ENCODE results near the gene MARCHF6.

Gene MARCHF6, protein sequence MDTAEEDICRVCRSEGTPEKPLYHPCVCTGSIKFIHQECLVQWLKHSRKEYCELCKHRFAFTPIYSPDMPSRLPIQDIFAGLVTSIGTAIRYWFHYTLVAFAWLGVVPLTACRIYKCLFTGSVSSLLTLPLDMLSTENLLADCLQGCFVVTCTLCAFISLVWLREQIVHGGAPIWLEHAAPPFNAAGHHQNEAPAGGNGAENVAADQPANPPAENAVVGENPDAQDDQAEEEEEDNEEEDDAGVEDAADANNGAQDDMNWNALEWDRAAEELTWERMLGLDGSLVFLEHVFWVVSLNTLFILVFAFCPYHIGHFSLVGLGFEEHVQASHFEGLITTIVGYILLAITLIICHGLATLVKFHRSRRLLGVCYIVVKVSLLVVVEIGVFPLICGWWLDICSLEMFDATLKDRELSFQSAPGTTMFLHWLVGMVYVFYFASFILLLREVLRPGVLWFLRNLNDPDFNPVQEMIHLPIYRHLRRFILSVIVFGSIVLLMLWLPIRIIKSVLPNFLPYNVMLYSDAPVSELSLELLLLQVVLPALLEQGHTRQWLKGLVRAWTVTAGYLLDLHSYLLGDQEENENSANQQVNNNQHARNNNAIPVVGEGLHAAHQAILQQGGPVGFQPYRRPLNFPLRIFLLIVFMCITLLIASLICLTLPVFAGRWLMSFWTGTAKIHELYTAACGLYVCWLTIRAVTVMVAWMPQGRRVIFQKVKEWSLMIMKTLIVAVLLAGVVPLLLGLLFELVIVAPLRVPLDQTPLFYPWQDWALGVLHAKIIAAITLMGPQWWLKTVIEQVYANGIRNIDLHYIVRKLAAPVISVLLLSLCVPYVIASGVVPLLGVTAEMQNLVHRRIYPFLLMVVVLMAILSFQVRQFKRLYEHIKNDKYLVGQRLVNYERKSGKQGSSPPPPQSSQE

DNA sequence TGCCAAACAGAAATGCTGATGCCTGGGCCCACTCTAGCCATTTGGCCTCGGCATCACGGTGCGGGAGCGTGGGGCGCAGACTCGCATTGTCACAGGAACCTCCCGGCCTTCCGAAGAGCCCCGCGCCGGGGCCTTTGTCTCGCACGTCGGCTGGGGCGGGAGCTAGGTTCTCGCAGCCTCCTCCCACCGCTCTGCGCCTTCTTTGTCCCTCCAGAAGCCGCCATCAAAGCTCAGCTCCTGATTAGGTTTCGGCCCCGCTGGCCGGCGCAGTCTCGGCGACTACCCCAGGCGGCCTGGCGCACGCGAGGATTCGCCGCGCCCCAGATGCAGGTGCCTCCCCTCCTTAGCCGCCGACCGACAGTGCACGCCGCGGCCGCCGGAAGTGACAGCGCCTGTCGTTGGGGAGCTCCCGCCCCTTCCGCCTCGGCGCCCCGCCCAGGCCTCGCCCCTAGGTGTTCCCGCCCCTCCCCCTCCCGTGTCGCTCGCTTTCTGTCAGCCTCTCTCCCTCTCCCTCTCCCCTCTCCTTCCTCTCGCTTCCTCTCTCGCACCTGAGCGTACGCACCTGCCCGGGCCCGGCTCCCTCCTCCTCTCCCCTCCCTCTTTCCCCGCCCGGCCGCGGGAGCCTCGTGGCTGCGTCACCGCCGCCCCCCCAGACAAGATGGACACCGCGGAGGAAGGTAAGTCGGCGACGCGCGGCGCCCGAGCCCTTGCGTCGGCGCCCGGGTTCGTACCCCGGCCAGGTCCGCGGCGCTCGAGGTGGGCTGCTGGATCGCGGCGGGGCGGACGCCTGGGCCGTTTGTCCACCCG lies at the start of gene MARCHF6:
MARCHF6 (plus strand) TSS at position 455 of the 807 bp plus-strand sequence; CDS start at position 659, 204 bp downstream.
- peak; percentile 99 for DNase-seq

DNA sequence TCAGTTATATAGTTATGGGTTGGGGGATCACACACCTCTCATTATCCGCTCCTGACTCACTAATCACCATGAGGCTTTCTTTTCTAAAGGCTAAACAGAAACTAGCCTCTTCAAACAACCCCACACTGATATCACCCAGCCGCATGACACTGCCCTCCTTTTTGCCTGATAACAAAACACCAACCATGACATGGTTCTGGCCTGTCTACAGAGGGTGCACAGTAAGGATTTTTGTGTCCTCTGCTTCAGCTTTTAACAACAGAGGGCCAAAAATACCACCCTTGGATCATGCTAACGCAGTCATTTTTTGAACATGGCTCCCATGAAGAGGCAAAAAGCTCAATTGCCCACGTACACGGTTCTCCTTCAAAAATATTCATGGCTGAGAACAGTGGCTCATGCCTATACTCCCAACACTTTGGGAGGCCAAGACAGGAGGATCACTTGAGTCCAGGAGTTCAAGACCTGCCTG lies 49.8 kb upstream of the MARCHF6 start:
- DNase-seq: no peak

DNA sequence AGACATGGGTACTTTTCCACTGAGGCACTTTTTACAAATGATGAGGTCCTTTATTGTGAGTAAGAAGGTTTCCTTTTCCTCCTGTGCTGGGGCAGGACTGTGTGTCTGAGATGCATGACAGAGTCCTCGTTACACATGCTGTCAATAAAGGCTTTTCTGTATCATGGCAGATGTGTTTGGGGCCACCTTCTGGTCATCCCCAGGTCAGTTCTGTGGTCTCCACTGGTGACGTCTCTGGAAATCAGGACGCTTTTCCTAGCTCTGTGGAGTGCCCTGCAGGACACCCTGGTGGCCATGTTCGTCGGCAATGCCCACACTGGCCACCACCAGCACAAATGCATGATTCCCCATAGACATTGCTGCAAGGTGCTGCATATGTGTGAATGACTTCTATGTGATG lies 48.6 kb upstream of the MARCHF6 start:
- no peak for DNase-seq

DNA sequence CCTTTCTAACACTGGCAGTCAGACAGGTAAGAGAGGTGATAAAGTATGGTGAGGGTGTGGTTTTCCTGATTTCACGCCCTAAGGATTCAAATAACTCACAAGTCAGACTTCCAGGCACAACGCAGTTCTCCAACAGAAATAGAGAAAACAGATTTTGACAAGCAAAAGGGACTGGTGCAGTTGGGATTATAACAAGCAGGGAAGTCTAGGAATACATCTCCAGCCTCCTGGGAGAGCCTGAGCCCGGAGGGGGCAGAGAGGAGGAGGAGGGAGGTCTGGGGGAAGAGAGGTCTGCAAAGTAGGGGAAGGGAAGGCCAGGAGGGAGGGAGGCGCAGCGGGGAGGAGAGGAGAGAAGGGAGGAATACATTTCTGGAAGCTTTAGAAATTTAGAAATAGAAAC lies 47.4 kb upstream of the MARCHF6 start:
- no peak for DNase-seq

DNA sequence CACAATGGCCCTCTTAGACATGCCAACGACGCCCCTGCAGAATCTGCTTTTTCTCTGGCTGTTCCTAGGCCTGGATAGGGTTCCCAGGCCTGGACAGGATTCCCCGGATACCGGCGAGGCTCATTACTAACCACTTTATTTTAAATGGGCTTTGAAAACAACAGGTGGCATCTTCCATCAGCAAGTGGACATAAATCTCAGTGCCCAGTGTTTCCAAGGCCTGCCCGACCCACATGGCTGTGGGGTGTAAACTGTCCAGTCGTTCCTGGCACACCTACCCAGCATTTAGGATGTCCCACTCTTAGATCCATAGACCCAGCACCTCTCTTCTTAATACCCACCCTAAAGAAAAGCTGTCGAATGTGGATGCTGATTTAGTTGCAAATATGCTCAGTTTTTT lies 46.7 kb upstream of the MARCHF6 start:
- peak; percentile 8 for DNase-seq

DNA sequence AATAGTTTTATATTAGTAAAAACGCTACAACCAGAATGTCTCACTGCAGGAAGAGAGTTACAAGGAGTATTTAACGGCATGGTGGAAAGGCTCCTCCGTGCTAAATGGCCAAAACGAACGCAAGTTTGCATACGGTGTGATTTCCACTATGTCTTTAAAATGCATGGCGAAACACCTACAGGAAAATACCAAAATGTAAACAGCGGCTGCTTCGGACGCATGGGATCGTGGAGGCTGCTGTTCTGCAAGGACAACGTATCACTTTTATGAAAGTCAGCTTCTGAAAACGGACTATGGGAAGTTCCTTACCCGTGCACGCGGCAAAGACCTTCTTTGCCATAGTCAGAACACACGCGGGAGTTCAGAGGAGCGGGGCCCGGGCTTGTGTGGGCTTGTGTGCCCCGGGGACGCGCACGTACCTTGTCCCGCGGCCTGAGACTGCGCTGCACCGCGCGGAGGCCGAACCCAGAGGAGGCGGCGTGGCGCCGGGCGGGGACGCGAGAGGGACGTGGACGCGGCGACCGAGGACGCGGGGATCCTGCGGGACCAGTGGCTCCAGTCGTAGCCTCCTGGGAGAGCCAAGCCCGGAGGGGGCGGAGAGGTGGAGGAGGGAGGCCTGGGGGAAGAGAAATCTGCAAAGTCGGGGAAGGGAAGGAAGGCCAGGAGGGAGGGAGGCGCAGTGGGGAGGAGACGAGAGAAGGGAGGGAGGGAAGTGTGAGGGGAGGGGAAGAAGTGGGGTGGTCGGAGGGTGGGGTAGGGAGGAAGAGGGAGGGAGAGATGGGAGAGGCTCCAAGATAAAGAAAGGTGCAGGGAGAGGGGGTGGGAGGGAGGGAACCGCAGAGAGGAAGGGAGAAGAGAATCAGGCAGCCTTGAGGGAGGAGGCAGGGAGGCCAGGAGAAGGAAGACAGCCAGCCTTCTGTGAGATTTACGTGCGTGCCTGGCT lies 46.0 kb upstream of the MARCHF6 start, which contains the start of gene CMBL:
CMBL (minus strand) TSS at position 697 of the 943 bp plus-strand sequence. CDS start 17,140 bp downstream, outside the sequence.
- DNase-seq: peak; percentile 64

DNA sequence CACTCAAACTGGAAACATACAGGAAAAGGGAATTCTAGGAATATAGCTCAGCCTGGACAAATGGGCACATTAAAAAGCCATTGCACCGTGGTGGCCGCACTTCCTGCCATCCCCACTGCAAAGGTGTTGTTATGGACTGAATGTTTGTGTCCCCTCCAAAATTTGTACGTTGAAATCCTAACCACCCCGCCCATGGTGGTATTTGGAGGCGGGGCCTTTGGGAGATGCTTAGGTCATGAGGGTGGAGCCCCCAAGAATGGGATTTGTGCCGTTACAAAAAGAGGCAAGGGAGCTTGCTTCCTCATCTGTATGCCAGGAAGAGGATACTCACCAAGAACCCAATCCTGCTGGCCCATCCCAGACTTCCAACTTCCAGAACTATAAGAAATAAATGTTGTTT lies 44.7 kb upstream of the MARCHF6 start:
- peak; percentile 19 for DNase-seq

DNA sequence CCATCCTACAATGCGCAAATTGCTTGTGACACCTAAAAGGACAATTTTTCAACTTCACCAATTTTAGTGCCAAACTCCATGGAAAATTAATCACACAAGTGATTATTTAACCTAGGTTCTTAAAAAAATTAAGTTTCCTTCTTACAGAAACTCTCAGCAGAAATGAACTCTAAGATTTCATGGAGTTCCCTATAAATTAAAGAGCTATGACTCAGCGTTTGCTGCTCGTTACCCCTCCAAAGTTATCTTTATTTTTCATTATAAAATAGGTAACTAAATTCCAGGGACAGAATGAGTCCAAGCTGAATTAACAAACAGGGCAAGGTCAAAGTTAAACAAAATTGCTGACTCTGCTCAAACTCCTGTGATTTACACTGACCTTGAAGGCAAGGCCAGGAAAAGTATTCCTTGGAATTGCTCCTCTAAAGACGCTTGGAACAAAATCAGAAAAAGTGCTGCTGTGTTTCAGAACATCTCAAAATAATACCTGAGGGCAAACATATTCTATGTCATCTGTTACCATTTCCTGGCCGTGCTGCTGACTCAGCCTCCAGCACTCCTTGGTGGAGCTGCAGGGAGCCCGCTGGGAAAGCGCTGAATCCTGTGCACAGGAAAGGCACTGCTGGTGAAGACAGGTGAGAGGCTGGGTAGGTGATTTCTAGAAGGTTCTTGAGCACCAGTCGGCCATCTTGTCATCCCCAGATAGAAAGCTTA lies 43.3 kb upstream of the MARCHF6 start:
- DNase-seq: peak; percentile 53

DNA sequence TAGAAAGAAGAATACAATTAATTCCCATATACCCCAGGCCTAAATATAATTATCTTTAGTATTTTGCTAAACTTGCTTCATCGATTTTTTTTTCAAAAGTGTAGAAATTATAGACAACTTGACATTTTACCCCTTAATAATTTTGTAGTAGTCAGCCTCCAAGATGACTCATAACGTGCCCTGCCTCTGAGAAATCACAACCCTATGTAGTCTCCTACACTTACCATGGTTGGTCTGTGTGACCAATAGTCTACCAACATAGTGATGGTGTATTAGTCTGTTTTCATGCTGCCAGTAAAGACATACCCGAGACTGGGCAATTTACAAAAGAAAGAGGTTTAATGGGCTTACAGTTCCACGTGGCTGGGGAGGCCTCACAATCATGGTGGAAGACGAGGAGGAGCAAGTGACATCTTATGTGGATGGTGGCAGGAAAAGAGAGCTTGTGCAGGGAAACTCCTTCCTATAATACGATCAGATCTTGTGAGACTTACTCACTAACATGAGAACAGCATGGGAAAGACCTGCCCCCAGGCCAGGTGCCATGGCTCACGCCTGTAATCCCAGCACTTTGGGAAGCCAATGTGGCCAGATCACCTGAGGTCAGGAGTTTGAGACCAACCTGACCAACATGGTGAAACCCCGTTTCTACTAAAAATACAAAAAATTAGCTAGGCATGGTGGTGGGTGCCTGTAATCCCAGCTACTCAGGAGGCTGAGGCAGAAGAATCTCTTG lies 42.5 kb upstream of the MARCHF6 start:
- peak; percentile 33 for DNase-seq

DNA sequence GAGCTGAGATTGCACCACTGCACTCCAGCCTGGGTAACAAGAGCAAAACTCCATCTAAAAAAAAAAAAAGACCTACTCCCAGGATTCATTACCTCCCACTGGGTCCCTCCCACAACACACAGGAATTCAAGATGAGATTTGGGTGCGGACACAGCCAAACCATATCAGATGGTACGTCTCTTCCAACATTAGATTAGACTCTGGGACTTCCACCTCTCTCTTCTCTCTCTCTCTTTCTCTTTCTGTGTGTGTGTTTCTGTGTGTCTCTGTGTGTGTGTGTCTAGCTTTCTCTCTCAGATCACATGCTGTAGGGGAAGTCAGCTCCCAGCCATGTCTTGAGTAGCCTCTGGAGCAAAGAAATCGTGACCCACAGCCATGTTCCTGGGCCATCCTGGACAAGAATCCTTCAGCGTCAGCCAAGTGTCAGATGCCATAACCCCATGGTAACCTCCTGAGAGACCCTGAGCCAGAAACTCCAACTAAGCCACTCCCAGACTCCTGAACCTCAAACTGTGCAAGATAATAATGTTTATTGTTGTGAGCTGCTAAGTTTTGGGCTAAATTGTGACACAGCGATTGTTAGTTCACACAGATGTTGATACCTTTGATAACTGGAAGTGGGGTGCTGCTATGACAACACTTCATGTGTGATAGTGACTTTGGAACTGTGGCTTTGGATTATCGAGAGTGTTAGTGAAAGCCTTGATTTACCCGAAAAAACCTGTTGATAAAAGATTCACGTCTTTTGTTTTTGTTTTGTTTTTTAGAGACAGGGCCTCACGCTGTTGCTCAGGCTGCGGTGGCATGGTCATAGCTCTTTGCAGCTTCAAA lies 41.7 kb upstream of the MARCHF6 start:
- DNase-seq: peak; percentile 24

DNA sequence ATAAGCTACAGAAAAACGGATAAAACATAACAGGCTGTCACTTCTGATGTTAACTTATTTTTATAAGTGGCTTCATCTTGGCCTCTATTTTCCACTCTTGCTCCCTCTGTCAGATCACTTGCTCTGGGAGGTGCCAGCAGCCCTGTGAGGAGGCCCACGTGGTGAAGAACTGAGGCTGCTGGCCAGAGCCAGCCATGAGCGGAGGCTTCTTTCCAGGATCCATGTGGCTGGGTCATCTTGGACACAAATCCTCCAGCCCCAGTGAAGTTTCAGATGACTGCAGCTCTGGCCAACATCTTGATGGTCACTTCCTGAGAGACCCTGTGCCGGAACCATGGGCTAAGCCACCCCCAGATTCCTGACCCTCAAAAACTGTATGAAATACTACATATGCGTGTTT lies 38.3 kb upstream of the MARCHF6 start:
- peak; percentile 12 for DNase-seq

DNA sequence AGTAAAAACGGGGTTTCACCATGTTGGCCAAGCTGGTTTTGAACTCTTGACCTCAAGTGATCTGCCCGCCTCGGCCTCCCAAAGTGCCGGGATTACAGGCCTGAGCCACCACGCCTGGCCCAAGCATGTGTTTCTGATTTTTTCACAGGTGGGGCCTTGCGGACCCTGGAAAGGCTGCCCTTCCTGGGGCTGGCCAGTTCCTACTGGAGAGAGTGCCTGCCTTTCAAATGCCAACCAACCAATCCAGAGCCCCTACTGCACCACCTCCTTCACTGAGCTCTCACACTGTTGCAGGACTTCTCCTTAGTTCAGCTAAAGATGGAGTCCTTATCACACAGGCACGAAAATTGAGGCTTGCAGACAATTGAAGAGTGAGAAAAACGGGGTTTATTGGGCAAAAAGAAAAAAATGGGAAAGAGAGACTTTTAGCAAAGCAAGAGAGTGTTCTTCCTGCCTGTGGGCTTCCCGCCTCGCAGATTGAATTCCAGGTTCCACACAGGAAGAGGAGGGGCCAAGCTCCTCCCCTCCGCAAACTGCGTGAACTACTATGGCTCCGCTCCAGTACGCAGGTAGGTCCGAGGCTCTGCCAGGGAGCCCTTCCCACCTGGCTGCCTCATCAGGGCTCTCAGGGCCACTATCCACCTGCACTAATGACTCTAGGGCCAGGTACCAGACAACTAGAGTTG lies 37.5 kb upstream of the MARCHF6 start:
- DNase-seq: peak; percentile 25

DNA sequence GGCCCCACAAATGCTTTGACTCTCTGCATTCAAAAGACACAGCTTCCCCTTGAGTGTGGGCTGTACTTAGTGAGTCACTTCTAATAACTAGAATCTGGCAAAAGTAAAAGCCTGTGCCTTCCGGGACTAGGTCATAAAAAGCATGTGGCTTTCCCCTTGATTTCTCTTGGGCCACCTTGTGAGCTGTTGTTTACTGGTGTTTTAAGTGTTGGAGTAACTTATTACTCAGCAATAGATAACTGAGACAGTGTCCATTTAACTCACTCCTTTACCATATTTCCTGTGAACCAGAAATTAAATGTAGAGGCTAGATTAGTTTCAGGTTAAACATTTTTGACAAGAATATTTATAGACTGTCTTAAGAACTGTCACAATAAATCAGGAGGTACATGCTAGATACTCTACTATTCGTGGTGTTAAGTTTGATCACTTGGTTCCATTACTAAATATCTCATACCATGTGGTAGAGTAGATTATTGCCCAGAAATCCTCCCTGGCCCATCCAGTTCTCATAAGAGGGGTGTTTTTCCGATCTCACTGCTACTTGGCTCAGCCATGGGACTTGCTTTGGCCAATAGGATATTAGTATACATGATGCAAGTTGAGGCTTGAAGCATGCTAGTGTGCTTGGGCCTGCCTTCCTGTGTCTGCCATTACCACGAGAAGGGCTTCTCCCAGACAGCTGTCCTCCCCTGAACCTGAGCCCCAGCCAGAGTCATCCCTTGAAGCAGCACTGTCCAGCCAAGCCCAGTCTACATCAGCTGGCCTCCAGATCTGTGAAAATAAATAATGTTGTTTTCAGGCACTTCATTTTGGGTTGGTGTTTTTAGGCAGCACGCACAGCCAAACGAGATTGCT lies 35.4 kb upstream of the MARCHF6 start:
- DNase-seq: no peak

DNA sequence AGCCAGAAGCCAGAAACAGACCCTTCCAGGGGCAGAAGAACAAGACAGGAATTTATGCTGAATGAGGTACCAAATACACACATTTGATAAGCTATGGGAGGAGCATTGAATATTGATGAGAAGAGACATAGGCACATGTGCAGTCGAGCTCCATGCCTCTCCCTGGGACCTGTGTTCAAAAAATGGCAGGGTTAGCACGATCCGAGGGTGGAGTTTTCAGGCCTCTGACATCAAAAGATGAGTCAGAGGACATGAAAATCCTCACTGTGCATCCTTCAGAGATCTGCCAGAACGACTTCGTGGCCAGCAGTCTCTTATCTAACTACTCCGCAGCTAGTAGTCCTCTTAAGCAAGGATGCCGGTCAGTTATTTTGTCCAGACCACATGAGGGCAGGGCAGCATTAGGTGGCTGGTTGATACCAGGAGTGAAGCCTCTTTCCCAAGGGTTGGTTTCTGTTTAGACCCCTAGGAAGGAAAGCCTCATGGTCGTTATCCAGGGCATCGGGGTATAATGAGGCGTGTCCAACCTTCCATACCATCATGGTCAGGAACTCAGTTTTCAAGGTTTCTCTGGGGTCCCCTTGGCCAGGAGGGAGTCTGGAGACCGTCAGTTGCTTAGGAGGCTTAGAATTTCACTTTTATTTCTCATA lies 34.2 kb upstream of the MARCHF6 start:
- peak; percentile 22 for DNase-seq

DNA sequence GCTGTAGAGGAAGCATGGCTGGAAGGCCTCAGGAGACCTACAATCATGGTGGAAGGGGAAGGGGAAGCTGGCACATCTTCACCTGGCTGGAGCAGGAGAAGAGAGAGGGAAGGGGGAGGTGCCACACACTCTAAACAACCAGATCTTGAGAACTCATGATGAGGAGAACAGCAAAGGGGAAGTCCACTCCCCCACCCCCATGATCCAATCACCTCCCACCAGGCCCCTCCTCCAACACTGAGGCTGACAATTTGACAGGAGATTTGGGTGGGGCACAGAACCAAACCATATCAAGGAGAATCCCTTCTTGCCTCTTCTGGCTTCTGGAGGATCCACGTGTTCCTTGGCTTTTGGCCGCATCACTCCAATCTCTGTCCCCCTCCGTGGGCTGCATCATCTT lies 32.7 kb upstream of the MARCHF6 start:
- peak; percentile 17 for DNase-seq

DNA sequence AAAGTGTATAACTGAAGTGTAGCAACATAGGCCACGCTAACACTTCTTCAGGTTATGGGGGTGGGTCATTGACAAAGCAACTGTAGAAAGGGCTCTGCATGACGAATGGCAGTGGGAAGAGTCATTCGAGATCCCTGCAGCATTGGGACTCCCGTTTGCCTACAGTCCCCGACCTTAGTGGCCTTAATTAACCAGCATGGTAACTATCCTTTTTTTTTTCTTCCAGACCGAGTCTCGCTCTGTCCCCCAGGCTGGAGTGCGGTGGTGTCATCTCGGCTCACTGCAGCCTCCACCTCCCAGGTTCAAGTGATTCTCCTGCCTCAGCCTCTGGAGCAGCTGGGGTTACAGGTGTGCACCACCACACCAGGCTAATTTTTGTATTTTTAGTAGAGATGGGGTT lies 31.6 kb upstream of the MARCHF6 start:
- no peak for DNase-seq

Data from activated effector memory CD4-positive, alpha-beta T cell treated with anti-CD3 and anti-CD28 coated beads, Interleukin-2, amount 50 U/mL, for 16 hours (primary cell).